Thymus (tissue), 11 donors: ENCODE data around the gene PLEKHM2. TPM values are rescaled to one million over a fixed set of nuclear protein-coding genes. Genes with fewer than 3 reads are reported as not detected.

Experiments used
- DNase-seq, 9 donors: peaks; one replicate each; pipeline ENCODE4 v3.0.0-alpha.2; 2013; ENCODE audit warnings: low spot score in 9 of 9, low read depth in 6 of 9, missing footprints in 1 of 9
- H3K27ac ChIP-seq, 2 donors: one replicate each; pipeline ENCODE4 v1.5.1; 2013; ENCODE audit warnings: control low read depth in 1 of 2, low read depth in 1 of 2, low read length in 1 of 2, mild to moderate bottlenecking in 1 of 2, moderate library complexity in 1 of 2
- H3K27me3 ChIP-seq, 2 donors: one replicate each; pipeline ENCODE4 v1.5.1; 2013; ENCODE audit warnings: low read length in 1 of 2; ENCODE audit not compliant: control insufficient read depth in 2 of 2, insufficient read depth in 1 of 2
- H3K36me3 ChIP-seq, 2 donors: one replicate each; pipeline ENCODE4 v1.5.1; 2013; ENCODE audit warnings: low read length in 1 of 2, mild to moderate bottlenecking in 1 of 2, moderate library complexity in 1 of 2; ENCODE audit not compliant: control insufficient read depth in 2 of 2, insufficient read depth in 2 of 2
- H3K4me1 ChIP-seq, 2 donors: one replicate each; pipeline ENCODE4 v1.5.1; 2013; ENCODE audit warnings: low read length in 2 of 2; ENCODE audit not compliant: control insufficient read depth in 2 of 2, insufficient read depth in 2 of 2
- H3K4me3 ChIP-seq, 2 donors: one replicate each; pipeline ENCODE4 v1.5.1; 2013; ENCODE audit warnings: low read length in 2 of 2, control low read depth in 1 of 2, mild to moderate bottlenecking in 1 of 2
- H3K9me3 ChIP-seq, 2 donors: one replicate each; pipeline ENCODE4 v1.5.1; 2013; ENCODE audit warnings: low read length in 1 of 2, mild to moderate bottlenecking in 1 of 2; ENCODE audit not compliant: control insufficient read depth in 2 of 2, insufficient read depth in 1 of 2
- WGBS: extraction: QIAGEN DNeasy Blood & Tissue Kit; methylation state at CpG from one replicate; pipeline ENCODE4 v1.1.7; 2013; 5-methylcytosine and 5-hydroxymethylcytosine counted together
- polyA plus RNA-seq: library from polyadenylated mRNA; stranded (reverse); fragments of 200-250 nt; gene quantifications from one replicate; pipeline ENCODE4 v1.2.3, GENCODE V29; 2013
- total RNA-seq: library from RNA; stranded (reverse); fragments of 120-200 nt; gene quantifications from one replicate; pipeline ENCODE4 v1.2.4, GENCODE V29; 2013
- donor health status: healthy.

The PLEKHM2 gene
- total and polyA plus RNA-seq, 2 donors = 18.1 to 32.5 TPM

DNA sequence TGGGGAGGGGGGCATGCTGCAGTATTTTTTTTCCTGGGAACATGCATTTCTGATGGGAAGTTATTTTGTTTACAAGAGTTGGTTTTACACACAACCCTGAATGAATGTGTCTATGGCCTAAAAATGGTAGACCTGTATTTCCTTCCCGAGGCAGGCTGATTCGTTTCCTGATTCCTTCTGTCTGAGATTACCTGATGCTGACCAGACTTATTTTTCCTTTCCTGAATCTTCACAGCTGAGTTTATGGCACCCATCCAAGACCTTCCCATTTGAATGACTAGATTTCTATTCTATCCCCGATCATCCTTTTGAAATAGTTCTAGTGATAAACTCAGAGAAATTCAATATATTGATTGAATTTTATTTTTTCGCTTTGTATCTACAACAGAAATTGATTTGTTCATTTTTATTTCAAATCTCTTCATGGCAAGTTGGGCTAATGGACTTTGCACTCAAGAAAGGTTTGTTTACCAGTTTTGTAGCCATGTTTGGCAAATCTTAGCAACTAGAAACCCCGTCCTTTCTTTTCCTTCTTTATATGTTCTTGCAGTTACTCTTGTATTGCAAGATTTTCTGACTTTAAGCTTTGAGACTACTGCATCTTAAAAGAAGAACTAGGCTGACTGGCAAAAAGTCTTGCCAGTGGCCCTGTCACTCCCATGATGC, 15.9 kb upstream of the PLEKHM2 start:
- H3K9me3 ChIP-seq = no peaks in the 10 kb centered on the region
- 95% methylated on average over 5 of the region's 5 CpGs for WGBS

DNA sequence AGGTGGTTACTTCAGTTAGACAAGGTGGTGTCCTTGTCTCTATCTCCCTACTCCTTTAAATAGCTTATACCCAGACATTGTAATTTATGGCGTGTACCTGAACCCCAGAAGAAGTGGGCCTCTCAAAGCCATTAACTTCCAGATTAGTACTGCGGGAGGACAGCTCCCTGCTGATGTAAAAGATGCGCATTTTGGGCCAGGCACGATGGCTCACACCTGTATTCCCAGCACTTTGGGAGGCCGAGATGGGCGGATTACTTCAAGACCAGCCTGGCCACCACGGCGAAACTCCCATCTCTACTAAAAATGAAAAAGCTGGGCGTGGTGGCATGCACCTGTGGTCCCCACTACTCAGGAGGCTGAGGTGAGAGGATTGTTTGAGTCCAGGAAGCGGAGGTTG, 15.0 kb upstream of the PLEKHM2 start:
- no peak overlapping the region for H3K27ac ChIP-seq
- no peaks in the 10 kb centered on the region for H3K4me1 ChIP-seq
- H3K27me3 ChIP-seq = no peaks in the 10 kb centered on the region
- no peaks in the 10 kb centered on the region for H3K36me3 ChIP-seq
- DNase-seq = no peak
- no peaks in the 10 kb centered on the region for H3K9me3 ChIP-seq
- H3K4me3 ChIP-seq = no peak overlapping the region
- WGBS = 93% methylated on average over 10 of the region's 10 CpGs

More for the DNA sequence above, 15.9 kb upstream of the PLEKHM2 start:
- H3K27me3 ChIP-seq = no peaks in the 10 kb centered on the region
- no peak overlapping the region for H3K4me3 ChIP-seq
- H3K36me3 ChIP-seq = no peaks in the 10 kb centered on the region
- H3K4me1 ChIP-seq = no peaks in the 10 kb centered on the region
- H3K27ac ChIP-seq = no peak overlapping the region
- DNase-seq = no peak

DNA sequence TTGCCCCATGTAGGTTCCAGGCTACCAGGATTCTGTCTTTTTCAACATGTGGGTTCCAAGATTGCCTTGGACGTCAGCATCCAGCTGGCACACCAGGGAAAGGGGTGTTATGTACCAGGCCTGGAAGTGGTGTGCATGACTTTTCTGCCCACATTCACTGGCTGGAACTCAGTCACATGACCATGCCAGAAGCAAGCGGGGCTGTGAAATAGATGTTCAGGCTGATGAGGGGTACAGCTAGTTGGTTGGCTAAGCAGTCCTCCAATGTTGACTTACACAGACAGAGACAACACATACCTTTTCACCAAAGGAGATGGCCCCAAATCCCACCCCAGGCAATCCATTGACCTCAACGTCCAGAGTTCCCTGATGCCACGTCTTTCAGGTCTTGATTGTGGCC, 14.3 kb upstream of the PLEKHM2 start:
- 71% methylated on average over 4 of the region's 4 CpGs for WGBS
- Histone ChIP-seq H3K4me3 (no peak overlapping the region), H3K36me3 (no peaks in the 10 kb centered on the region), H3K9me3 (no peaks in the 10 kb centered on the region), H3K27ac (no peak overlapping the region), H3K4me1 (no peaks in the 10 kb centered on the region), H3K27me3 (no peaks in the 10 kb centered on the region)
- no peak for DNase-seq

DNA sequence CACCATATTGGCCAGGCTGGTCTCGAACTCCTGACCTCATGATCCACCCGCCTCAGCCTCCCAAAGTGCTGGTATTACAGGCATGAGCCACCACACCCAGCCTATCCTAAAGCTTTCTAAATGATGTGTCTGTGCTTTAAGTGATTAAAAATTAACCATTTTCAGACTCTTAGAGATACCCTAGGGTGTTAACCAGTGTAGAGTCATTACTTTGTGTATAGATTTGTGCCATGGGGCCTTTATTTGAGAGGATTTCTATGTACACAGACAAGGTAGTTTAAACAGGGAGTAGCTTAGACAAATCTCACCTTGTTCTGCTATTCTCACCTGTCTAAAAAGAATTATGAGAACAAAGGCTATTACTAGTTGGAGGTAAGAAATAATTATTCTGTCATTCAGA, 12.7 kb upstream of the PLEKHM2 start:
- DNase-seq = no peak
- H3K4me3 ChIP-seq = no peak overlapping the region
- no peak overlapping the region for H3K27ac ChIP-seq
- WGBS = 99% methylated on average over 2 of the region's 2 CpGs
- no peaks in the 10 kb centered on the region for H3K9me3 ChIP-seq
- no peaks in the 10 kb centered on the region for H3K4me1 ChIP-seq
- no peaks in the 10 kb centered on the region for H3K27me3 ChIP-seq
- no peaks in the 10 kb centered on the region for H3K36me3 ChIP-seq

DNA sequence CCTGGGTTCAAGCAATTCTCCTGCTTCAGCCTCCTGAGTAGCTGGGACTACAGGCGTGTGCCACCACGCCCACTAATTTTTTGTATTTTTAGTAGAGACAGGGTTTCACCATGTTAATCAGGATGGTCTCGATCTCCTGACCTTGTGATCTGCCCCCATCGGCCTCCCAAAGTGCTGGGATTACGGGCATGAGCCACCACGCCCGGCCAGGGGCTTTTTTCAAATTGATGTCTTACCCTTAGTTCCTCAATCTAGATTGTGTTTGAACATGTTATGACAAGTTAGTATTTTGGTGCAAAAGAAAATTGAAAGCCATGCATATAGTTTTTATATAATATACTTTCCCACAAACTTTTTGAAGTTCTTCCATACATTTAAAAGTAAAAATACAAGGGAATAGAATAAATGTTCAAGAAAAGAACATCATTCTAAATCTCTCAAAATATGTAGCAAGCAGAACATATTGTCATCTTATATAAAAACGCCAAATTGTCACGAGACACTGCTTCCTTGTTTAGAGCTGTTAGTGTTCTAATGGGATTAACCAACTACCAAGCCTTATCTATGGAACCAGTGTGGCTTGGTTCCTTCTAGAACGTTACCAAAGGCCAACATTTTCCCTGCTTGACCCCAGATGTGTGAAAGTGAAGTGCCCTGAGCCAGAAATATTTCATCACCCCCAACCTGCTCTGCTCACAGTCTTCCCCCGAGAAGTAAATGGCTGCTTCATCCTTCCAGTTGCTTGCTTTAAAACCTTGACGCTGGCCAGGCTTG, 9.5 kb upstream of the PLEKHM2 start:
- Histone ChIP-seq H3K4me3 (no peak overlapping the region), H3K9me3 (no peaks in the 10 kb centered on the region), H3K27ac (no peak overlapping the region), H3K4me1 (no peaks in the 10 kb centered on the region), H3K36me3 (no peaks in the 10 kb centered on the region), H3K27me3 (no peaks in the 10 kb centered on the region)
- no peak for DNase-seq
- 65% methylated on average over 12 of the region's 12 CpGs for WGBS

DNA sequence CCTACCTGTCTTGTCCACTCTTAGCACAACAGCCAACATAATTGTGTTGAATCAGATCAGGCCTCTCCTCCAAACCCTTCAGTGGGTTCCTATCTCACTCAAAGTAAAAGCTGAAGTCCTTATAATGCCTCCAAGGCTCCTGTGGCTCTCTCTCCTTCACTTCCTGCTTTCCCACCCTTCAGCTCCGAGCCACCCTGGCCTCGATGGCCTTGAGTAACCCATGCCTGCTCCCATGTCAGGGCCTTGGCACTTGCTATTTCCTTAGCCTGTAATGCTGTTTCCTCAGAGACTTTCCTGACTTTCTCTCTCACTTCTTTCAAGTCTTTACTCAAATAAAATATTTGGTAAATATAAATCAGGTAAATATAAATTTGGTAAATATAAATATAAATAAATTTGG, 8.1 kb upstream of the PLEKHM2 start:
- no peaks in the 10 kb centered on the region for H3K27me3 ChIP-seq
- no peaks in the 10 kb centered on the region for H3K9me3 ChIP-seq
- H3K36me3 ChIP-seq = no peaks in the 10 kb centered on the region
- no peak for DNase-seq
- WGBS = 91% methylated on average over 2 of the region's 2 CpGs
- no peaks in the 10 kb centered on the region for H3K4me1 ChIP-seq
- H3K4me3 ChIP-seq = no peak overlapping the region
- H3K27ac ChIP-seq = no peak overlapping the region

DNA sequence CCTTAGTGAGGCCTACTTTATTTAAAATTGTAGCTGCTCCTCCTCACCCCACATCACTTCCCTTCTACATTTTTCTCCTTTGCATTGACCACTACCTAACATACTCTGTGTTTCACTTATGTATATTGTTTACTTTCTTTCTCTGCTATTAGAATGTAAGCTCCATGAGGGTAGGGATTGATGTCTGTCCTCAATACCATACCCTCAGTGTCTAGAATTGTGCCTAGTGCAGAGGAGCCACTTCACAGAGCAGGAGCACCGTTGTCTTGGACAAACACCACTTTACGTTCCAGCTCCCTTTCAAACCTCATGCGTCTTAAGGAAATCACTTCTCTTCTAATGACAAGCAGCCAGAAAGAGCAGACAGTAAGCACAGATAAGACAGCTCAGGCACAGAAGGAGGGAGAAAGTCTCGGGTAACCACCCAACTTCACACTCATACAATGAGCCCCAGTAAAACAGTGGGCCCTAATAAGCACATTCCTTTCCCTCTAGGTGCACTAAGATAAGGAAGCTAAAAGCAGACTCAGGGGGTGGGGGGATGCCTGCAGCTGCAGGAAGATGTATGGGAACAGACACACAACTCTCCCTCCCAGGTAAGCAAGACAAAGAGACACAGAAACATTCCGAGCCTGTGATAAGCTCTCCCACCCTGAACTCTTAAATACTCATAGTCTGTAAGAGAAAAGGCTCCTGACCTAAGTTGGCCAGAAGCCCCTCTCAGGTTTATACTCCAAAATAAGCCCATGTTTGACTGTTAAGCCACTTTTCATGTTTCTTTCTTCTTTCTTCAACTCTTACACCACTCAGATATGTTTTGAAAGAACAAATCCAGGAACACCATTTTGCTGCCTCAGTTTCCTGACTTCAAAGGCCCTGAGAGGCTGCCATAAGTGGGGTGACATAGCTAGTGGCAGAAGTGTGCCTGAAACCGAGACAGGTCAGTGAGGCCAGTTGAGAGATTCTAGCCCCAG, 7.1 kb upstream of the PLEKHM2 start:
- Histone ChIP-seq H3K27me3 (no peaks in the 10 kb centered on the region), H3K36me3 (no peaks in the 10 kb centered on the region), H3K9me3 (no peaks in the 10 kb centered on the region), H3K4me1 (no peaks in the 10 kb centered on the region), H3K4me3 (no peak overlapping the region), H3K27ac (no peak overlapping the region)
- WGBS = 98% methylated on average over 6 of the region's 6 CpGs
- DNase-seq = no peak

DNA sequence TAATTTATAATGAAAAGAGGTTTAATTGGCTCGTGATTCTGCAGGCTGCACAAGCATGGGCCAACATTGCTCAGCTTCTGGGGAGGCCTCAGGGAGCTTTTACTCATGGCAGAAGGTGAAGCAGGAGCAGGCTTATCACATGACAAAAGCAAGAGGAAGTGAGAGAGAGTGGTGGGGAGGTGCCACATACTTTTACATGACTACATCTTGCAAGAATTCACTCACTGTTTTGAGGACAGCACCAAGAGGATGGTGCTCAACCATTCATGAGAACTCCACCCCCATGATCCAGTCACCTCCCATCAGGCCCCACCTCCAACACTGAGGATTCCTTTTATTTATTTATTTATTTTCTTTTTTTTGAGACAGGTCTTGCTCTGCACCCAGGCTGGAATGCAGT, 5.5 kb upstream of the PLEKHM2 start:
- peaks cover 2 to 3% of the 10 kb centered on the region in 2 donors for H3K4me1 ChIP-seq
- no peaks in the 10 kb centered on the region for H3K36me3 ChIP-seq
- no peaks in the 10 kb centered on the region for H3K9me3 ChIP-seq
- no peaks in the 10 kb centered on the region for H3K27me3 ChIP-seq
- 98% methylated on average over 1 of the region's 1 CpG for WGBS
- no peak overlapping the region for H3K27ac ChIP-seq
- no peak for DNase-seq
- no peak overlapping the region for H3K4me3 ChIP-seq

DNA sequence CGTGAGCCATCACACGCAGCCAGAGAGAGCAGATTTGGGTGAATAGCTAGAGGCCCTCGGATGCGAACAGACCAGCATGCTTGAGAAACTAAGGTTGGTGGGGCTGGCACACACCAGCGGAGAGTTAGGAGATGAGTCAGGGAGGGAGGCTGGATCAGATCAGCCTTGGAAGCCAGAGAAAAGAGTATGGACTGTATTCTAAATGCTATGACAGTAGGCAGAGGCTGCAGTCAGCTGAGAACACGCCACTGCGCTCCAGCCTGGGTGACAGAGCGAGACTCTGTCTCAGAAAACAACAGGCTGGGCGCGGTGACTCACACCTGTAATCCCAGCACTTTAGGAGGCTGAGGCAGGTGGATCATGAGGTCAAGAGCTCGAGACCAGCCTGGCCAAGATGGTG, 4.0 kb upstream of the PLEKHM2 start:
- Histone ChIP-seq H3K4me3 (no peak overlapping the region), H3K9me3 (no peaks in the 10 kb centered on the region), H3K4me1 (peaks cover 5 to 6% of the 10 kb centered on the region in 2 donors), H3K27ac (no peak overlapping the region), H3K36me3 (no peaks in the 10 kb centered on the region), H3K27me3 (no peaks in the 10 kb centered on the region)
- no peak for DNase-seq
- 97% methylated on average over 11 of the region's 11 CpGs for WGBS
